NT2/D1 (cell line): ENCODE measurements around the gene HLF.

ENCODE experiments used
- SUZ12 ChIP-seq: IDR thresholded peaks from 2 replicates; pipeline ENCODE4 v1.6.1; 2011; ENCODE audit not compliant: insufficient read length, insufficient read depth; ENCODE audit errors: extremely low read depth
- YY1 ChIP-seq: IDR thresholded peaks from 2 replicates; pipeline ENCODE4 v1.6.1; 2011; ENCODE audit not compliant: insufficient read length, insufficient read depth

DNA sequence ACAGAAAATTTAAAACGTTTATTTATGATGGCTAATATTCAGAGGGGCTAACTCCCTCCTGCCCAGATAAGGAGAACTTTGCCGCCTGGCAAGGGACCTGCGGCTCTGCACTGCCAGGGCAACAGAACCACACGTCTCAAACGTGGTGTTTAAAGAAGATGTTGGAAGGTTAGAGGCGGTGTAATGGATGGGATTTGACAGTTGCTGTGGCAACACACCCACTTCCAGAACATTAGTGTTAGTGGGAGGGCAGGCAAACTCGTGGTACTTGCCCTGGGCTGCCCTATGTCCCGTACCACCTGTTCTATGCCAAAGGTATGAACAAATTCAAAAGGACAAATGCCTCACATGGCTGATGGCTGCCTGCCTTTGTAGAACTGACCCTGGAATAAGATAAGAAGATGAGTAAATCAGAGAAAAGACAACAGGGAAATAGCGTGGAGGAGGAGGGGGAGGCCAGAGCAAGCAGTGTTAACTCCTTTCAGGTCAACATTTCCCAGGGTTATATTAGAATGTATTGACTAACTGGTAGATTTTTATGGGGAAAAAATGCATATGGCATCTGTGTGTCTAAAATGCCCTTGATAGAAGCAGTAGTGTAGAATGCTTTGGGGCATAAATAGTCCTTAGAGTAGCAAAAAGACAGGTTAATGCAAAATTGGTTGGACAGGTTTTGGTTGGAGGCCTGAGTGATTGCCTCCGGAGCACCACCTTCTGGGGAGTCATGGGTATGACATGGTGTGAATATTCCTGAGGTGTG, 30.8 kb downstream of the HLF start:
- no peak for TF ChIP-seq YY1
- TF ChIP-seq SUZ12, result no peak
